Activated CD4-positive, alpha-beta memory T cell treated with anti-CD3 and anti-CD28 coated beads for 36 hours (primary cell): Measurements from ENCODE around the gene GUCA2A. TPM values are rescaled to one million over a fixed set of nuclear protein-coding genes. Genes with fewer than 3 reads are reported as not detected.

Source experiments
- CTCF ChIA-PET: fragments of 350-600 bp; sonication (Branson Sonifier 250); formaldehyde crosslinking; loops from one replicate; lab custom pipeline; 2021; ENCODE audit warnings: antibody characterized with exemption, inconsistent platforms; lab: Charles Lee
- POLR2A ChIA-PET: fragments of 350-600 bp; sonication (Branson Sonifier 250); formaldehyde crosslinking; loops from one replicate; lab custom pipeline; 2021; ENCODE audit warnings: antibody characterized with exemption; lab: Charles Lee
- DNase-seq: peaks from one replicate; pipeline ENCODE4 v3.0.0-alpha.2; 2020
- H3K27ac Mint-ChIP-seq: one replicate; pipeline ENCODE4 v1.8.0; 2021; ENCODE audit warnings: mixed read lengths
- H3K27me3 Mint-ChIP-seq: one replicate; pipeline ENCODE4 v1.8.0; 2021; ENCODE audit warnings: mixed read lengths
- H3K36me3 Mint-ChIP-seq: one replicate; pipeline ENCODE4 v1.8.0; 2021; ENCODE audit warnings: mixed read lengths
- H3K4me1 Mint-ChIP-seq: one replicate; pipeline ENCODE4 v1.8.0; 2021; ENCODE audit warnings: low read depth, mixed read lengths
- H3K4me3 Mint-ChIP-seq: one replicate; pipeline ENCODE4 v1.8.0; 2021; ENCODE audit warnings: mild to moderate bottlenecking, mixed read lengths
- H3K9me3 Mint-ChIP-seq: one replicate; pipeline ENCODE4 v1.8.0; 2021; ENCODE audit warnings: mixed read lengths
- intact Hi-C: fragments of 100-400 bp; cut with micrococcal nuclease; formaldehyde crosslinking; loops from one replicate; pipeline ENCODE4 v1.15.1; 2023
- total RNA-seq, 2 experiments: library from RNA; stranded (reverse); gene quantifications; one replicate each; pipeline ENCODE4 v1.2.3, GENCODE V29; 2021

GUCA2A gene
- total RNA-seq, 2 experiments from 2014 or later: not detected

DNA sequence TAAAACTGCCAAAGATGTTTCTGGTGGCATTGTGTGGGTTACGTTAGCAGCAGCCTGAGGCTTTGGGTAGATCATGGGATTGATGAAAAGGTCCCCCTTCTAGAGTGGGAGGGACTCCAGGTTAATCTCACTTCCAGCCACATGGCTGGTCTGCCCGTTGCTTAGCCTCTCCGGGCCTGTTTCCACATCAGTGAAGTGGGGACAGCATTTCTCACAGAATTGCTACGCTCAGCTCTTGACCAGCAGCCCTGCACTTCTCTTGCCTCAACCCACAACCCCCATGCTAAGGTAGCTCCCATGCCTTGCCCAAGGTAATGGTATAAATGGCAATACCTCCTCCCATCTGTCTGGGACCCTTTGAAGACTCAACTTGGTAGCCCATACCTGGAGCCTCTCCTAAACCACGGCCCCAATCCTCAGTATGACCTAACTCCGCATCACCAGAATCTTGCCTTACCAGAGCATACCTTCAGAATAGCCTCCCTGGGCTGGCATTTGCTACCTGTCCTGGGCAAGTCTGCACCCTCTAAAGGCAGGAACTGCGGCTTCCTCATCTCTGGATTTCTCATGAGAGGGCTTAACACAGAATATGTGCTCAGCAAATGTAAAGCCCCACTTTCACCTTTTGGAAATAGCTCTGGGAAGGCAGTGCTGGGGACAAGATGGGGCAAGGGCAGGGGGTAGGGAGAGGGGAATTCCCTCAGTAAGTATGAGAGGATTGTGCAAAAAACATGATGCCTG lies 10.9 kb upstream of the GUCA2A start:
- Mint-ChIP-seq H3K36me3 (peaks cover 5% of the 10 kb centered on the region), H3K4me1 (no peaks in the 10 kb centered on the region), H3K27me3 (no peaks in the 10 kb centered on the region), H3K4me3 (no peak overlapping the region), H3K9me3 (no peaks in the 10 kb centered on the region), H3K27ac (no peak overlapping the region)
- ChIA-PET POLR2A (no interaction called here), CTCF (interaction anchor here (0.6 to 3.6 kb wide), 10 partner anchors 12 to 601 kb away, joined by 3 to 20 read pairs (median 6); partner anchors contain the start of gene GUCA2A)
- intact Hi-C loops: loop anchor here (5.0 kb wide), 1 partner anchor 157 kb away; no protein-coding TSS in a partner anchor
- DNase-seq: no peak

GRCh38 chr1:42173961-42174735 lies 9.6 kb upstream of the GUCA2A start:
- Mint-ChIP-seq H3K27me3 (no peaks in the 10 kb centered on the region), H3K9me3 (no peaks in the 10 kb centered on the region), H3K27ac (no peak overlapping the region), H3K36me3 (peaks cover 3% of the 10 kb centered on the region), H3K4me1 (no peaks in the 10 kb centered on the region), H3K4me3 (no peak overlapping the region)
- CTCF ChIA-PET: interaction anchor here (0.5 to 3.6 kb wide), 68 partner anchors 8 to 698 kb away, joined by 3 to 30 read pairs (median 4); partner anchors contain the start of genes CCDC30, FOXJ3 and GUCA2A
- intact Hi-C loops: loop anchor here (2.0 kb wide), 1 partner anchor 27 kb away; no protein-coding TSS in a partner anchor
- no peak for DNase-seq
- POLR2A ChIA-PET: no interaction called here

GRCh38 chr1:42173155-42173933 lies 8.8 kb upstream of the GUCA2A start:
- H3K27ac Mint-ChIP-seq: no peak overlapping the region
- intact Hi-C loops: loop anchor here (2.0 kb wide), 1 partner anchor 27 kb away; no protein-coding TSS in a partner anchor
- DNase-seq: peak; percentile 74
- CTCF ChIA-PET: interaction anchor here (0.5 to 3.6 kb wide), 68 partner anchors 9 to 697 kb away, joined by 3 to 30 read pairs (median 4); partner anchors contain the start of genes CCDC30, FOXJ3 and GUCA2A
- POLR2A ChIA-PET: no interaction called here
- no peaks in the 10 kb centered on the region for H3K4me1 Mint-ChIP-seq
- H3K9me3 Mint-ChIP-seq: no peaks in the 10 kb centered on the region
- H3K4me3 Mint-ChIP-seq: no peak overlapping the region
- peaks cover 3% of the 10 kb centered on the region for H3K36me3 Mint-ChIP-seq
- no peaks in the 10 kb centered on the region for H3K27me3 Mint-ChIP-seq

DNA sequence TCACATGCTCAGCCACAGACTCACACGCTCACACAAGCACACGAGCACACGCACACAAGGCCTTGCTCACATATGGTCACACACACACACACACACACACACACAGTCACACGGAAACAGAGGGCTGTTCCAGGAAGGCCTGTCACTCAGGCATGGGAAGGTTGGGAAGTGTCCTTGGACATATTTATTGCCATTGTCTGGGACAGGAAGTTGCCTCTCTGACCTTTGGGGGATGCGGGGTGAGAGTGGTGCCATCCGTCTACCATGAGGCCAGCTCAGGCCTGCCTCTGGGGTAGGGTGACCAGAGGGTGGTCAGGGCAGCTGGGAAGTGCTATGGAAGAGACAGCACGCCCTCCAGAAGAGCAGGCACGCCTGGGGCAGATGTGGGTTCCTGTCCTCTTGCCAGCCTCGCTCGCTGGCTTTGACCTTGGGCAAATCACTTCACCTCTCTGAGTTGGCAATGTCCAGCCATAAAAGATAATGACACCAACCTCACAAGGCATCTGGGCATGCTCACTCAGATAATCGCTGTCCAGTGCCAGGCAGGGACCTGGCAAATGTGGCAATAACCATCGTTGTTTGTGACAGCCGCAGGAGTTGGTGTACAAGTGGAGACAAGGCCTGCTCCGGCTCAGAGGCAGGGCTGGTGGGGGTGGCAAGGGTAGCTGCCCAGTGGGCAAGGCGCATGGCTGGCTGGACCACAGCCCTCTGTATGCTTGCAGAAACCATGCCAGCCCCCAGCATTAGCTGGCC lies 8.0 kb upstream of the GUCA2A start:
- ChIA-PET POLR2A (no interaction called here), CTCF (interaction anchor here (0.8 to 3.6 kb wide), 27 partner anchors 9 to 658 kb away, joined by 3 to 30 read pairs (median 7); partner anchors contain the start of genes CCDC30 and GUCA2A)
- Mint-ChIP-seq H3K27ac (no peak overlapping the region), H3K9me3 (no peaks in the 10 kb centered on the region), H3K4me3 (no peak overlapping the region), H3K4me1 (no peaks in the 10 kb centered on the region), H3K27me3 (no peaks in the 10 kb centered on the region), H3K36me3 (peaks cover 3% of the 10 kb centered on the region)
- intact Hi-C loops: loop anchor here (2.0 kb wide), 1 partner anchor 26 kb away; no protein-coding TSS in a partner anchor
- DNase-seq: no peak

DNA sequence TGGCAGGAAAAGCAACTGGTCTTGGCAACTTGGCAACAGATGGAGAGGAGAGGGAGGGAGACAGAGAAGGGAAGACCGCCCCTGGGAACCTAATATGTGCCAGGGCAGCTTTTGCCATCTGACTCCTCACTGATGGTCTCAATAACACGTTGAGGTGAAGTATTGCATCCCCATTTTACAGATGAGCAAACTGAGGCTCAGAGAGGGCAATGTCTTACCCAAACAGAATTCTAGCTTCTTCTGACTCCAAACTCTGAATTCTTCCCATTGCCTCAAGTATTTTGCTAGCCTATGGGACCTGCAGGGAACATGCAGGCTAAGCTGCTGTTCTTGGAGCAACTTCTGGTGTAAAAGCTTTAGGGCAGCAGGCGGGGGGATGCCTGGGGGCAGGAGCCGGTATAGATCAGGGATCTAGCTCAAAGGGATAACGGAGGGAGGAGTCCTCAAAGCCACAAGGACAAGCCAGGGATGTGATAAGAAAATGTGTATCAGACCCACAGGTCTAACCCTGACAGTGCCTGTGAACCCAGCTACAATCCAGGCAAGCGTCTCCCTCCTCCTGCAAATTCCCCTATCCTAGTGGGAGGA lies 7.2 kb upstream of the GUCA2A start:
- no peaks in the 10 kb centered on the region for H3K9me3 Mint-ChIP-seq
- H3K4me3 Mint-ChIP-seq: no peak overlapping the region
- DNase-seq: no peak
- no peaks in the 10 kb centered on the region for H3K27me3 Mint-ChIP-seq
- ChIA-PET CTCF (interaction anchor here (0.8 to 3.6 kb wide), 4 partner anchors 9 to 39 kb away, joined by 3 to 20 read pairs (median 14); no protein-coding TSS in a partner anchor), POLR2A (no interaction called here)
- no peaks in the 10 kb centered on the region for H3K4me1 Mint-ChIP-seq
- intact Hi-C loops: loop anchor here (2.0 kb wide), 1 partner anchor 25 kb away; no protein-coding TSS in a partner anchor
- no peak overlapping the region for H3K27ac Mint-ChIP-seq
- peaks cover 1% of the 10 kb centered on the region for H3K36me3 Mint-ChIP-seq

- H3K4me1 Mint-ChIP-seq: no peaks in the 10 kb centered on the region
- ChIA-PET CTCF (interaction anchor here (0.8 kb wide), 1 partner anchor 8 kb away, joined by 3 read pairs; no protein-coding TSS in a partner anchor), POLR2A (no interaction called here)
- no peak overlapping the region for H3K4me3 Mint-ChIP-seq
- intact Hi-C loops: no loop called here
- H3K36me3 Mint-ChIP-seq: no peaks in the 10 kb centered on the region
- no peak for DNase-seq
- no peaks in the 10 kb centered on the region for H3K9me3 Mint-ChIP-seq
- no peak overlapping the region for H3K27ac Mint-ChIP-seq
- H3K27me3 Mint-ChIP-seq: no peaks in the 10 kb centered on the region
Measured at GRCh38 chr1:42170779-42171621, 6.5 kb upstream of the GUCA2A start.

DNA sequence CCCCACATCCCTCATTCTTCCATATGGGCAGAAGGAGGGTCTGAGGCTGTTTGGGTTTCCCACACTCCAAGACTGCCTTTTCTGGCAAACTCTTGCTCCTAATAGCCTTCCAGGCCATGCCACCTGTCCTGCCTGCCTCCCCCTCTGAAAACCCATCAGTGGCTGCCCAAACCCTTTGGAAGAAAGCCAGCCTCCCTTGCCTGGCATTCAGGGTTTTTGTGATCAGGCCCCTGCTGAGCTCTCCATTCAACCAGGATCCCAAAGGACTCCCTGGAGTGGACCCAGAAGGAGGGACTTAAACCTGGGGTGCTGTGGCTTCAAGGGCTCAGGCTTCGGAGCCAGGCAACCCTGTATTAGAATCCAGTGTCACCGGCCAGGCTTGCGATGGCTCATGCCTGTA lies 4.2 kb upstream of the GUCA2A start:
- no peaks in the 10 kb centered on the region for H3K4me1 Mint-ChIP-seq
- POLR2A ChIA-PET: no interaction called here
- no peak for DNase-seq
- intact Hi-C loops: no loop called here
- no peaks in the 10 kb centered on the region for H3K36me3 Mint-ChIP-seq
- H3K4me3 Mint-ChIP-seq: no peak overlapping the region
- no peaks in the 10 kb centered on the region for H3K27me3 Mint-ChIP-seq
- H3K9me3 Mint-ChIP-seq: no peaks in the 10 kb centered on the region
- no peak overlapping the region for H3K27ac Mint-ChIP-seq
- CTCF ChIA-PET: no interaction called here

GRCh38 chr1:42168391-42168670 lies 3.8 kb upstream of the GUCA2A start:
- no peak for DNase-seq
- H3K27me3 Mint-ChIP-seq: no peaks in the 10 kb centered on the region
- H3K4me1 Mint-ChIP-seq: no peaks in the 10 kb centered on the region
- H3K4me3 Mint-ChIP-seq: no peak overlapping the region
- H3K9me3 Mint-ChIP-seq: no peaks in the 10 kb centered on the region
- ChIA-PET POLR2A (no interaction called here), CTCF (interaction anchor here (1.2 kb wide), 1 partner anchor 21 kb away, joined by 3 read pairs; no protein-coding TSS in a partner anchor)
- H3K27ac Mint-ChIP-seq: no peak overlapping the region
- no peaks in the 10 kb centered on the region for H3K36me3 Mint-ChIP-seq
- intact Hi-C loops: no loop called here

DNA sequence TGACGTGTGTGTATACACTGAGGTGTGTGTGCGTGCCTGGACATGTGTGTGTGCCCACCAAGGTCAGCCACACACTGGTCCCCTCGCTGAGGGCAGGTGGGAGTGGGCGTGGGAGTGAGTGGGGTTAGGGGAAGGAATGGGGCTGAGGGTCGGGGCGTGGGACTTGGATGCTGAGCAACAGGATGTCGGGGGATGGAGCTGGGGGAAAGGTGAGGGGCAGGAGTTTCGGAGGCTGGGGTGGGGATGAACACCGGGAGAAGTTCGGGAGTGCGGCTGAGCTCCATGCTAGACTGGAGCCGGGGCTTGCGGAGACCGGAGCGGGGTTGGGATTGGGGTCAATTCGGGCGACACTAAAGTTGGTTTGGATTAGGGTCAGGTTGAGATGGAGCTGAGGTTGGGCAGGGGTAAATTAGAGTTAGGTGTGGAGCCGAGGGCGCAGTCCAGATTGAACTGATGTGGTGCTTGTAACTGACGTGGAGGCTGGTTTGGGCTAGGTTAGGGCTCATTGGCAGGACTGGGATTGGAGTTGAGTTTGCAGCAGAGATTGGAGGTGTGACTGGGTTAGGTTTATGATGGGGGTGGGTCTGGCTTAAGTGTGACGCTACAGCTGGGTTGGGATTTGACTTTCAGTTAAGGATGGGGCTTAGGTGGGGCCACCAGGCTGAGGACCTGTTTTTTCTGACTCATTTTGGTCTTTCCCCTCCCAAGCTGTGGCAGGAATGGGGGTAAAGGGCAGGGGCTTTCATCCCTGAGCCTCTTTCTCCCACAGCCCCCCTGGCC lies 3.3 kb upstream of the GUCA2A start:
- intact Hi-C loops: no loop called here
- Mint-ChIP-seq H3K36me3 (no peaks in the 10 kb centered on the region), H3K9me3 (no peaks in the 10 kb centered on the region), H3K27ac (no peak overlapping the region), H3K4me1 (no peaks in the 10 kb centered on the region), H3K27me3 (no peaks in the 10 kb centered on the region), H3K4me3 (no peak overlapping the region)
- ChIA-PET POLR2A (no interaction called here), CTCF (interaction anchor here (1.2 kb wide), 1 partner anchor 20 kb away, joined by 3 read pairs; no protein-coding TSS in a partner anchor)
- DNase-seq: no peak
